GM19324 (cell line): ENCODE measurements around the gene DSCAML1.

Experiments used
- ATAC-seq: cut with Tn5 transposase; IDR thresholded peaks from one replicate; pipeline ENCODE4 v1.9.1; 2021; ENCODE audit warnings: mild to moderate bottlenecking, moderate library complexity; ENCODE audit not compliant: unreplicated experiment, low FRiP score

DSCAML1 gene

DNA sequence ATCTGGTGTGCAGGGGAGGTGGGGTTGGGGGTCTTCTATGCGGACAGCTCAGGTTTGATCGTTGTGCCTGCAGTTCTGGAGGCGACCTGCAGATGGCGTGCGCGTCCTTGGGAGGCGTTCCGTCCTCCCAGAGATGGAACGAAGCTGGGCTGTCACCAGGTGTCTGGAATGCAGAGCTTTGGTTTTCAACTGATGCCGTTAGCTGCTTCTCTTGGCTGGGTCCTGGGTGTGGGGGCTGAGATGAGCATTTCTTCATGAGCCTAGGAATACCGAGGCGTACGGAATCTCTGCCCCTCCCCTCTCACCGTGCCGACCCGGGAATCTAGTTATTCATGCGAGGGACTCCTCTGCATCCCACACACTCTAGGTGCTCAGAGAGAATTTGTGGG lies 370.7 kb downstream of the DSCAML1 start:
- no peak for ATAC-seq

DNA sequence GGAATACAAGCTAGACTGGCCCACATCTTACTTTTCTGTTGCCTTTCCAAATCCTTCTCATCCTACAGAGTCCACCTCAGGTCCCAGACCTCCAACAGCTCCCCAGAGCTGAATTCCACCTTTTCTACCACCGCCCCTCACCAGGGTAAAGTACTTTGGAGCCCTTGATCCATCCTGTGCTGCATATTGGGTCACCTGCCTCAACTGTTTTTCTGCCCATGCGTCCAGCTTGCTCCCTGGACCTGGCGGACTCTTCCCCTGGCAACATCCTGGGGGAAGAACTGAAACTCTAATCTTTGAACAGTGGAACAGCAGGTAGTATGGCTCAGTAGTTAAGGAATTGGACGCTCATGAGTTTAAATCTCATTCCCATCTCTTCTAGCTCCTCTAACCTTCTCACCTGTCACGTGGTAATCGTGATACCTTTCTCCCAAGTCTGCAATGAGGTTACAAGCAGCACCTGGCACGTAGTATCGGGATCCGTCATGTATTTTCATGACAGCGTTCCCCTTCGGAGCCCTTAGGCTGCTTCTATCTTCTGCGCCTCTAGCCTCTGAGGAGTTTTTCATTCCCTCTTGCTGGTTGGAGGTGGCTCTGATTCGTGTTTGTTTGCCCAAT lies 371.2 kb downstream of the DSCAML1 start:
- no peak for ATAC-seq

DNA sequence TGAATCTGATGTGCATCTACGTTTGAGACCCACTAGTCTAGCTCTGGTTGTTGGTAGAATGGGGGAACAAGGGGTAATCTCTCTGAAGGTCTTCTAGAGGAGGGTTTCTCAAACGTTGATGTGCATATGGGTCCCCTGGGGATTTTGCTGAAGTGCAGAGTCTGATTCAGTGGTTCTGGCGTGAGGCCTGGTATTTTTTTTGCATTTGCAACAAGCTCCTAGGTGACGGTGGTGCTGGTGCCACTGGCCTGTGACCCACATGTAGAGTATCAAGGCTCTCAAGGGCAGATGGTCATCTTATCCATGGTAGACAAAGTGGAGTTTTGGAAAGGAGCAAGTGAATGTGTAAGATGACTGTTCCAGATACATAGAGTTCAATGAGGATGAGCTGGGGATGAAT lies 372.2 kb downstream of the DSCAML1 start:
- ATAC-seq: no peak

DNA sequence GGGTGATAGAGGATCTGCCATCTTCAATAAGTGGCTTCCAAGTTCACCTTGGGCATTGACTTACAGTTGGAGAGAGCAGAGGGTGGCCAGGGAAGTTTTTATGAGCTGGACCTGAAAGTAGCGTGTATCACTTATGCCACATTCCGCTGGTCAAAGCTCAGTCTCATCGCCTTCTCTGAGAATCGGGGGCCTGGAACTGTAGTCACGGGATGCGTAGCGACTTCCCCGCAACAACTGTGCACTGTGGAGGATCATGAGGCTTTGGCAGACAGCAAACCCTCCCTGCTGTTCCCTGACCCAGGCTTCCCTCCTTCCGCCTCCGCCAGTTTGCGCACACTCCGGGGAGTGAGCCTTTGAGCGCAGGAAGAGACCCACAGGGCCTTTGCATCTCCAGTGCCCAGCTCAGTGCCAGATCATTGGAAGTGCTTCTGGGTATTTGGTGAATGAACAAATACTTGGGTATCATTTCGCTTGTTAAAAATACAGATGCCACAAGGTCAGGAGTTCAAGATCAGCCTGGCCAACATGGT lies 373.9 kb downstream of the DSCAML1 start:
- no peak for ATAC-seq

- no peak for ATAC-seq
Measured at GRCh38 chr11:117421476-117421875, 375.5 kb downstream of the DSCAML1 start.

GRCh38 chr11:117421041-117421440 lies 376.0 kb downstream of the DSCAML1 start:
- ATAC-seq: no peak

GRCh38 chr11:117420598-117420997 lies 376.4 kb downstream of the DSCAML1 start:
- ATAC-seq: no peak

DNA sequence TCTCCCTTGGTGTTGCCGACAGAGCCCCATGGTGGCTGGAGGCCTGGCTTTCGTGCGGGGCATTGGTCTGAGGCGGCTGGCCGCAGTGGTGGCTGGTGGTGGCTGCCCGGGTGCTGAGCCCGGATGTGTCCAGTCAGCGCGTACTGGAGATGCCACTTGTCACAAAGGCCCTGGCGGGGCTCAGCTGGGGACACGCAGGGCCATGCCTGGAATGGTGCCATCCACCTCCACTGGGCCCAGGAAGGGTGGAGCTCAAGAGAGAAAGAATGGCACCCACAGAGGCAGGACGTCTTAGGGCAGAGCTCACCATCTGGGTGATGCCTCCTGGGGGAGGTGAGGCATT lies 376.9 kb downstream of the DSCAML1 start:
- ATAC-seq: no peak

DNA sequence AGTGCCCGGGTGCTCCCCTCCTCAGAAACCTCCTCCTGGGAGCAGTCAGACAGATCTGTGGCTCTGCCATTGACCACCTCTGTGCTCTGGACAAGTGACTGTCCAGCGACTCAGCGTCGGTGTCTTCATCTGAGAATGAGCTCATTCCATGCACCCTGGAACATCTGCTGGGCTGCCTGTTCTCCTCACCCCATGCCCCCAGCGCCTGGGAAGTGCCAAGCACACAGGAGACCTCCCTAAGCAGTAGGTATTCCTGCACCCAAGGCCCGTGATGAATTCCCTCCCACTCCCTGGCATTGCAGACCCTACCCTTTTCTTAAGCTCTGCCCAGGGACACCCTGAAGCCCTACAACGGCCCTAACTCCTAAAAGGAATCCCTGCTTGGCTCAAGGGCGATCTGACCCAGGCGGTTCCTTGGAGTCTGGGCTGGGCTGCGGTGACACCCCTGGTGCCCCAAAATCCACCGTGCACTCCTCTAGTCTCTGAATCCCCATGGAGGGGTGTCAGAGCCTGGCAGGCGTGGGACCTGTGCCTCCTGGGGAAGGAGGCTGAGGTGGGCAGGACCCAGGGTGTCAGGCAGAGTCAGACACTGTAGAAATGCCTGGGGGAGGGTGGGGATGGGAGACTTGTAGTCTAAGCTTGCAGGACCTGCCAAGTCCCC lies 377.4 kb downstream of the DSCAML1 start:
- ATAC-seq: no peak

GRCh38 chr11:117418737-117419481 lies 378.1 kb downstream of the DSCAML1 start:
- ATAC-seq: no peak

DNA sequence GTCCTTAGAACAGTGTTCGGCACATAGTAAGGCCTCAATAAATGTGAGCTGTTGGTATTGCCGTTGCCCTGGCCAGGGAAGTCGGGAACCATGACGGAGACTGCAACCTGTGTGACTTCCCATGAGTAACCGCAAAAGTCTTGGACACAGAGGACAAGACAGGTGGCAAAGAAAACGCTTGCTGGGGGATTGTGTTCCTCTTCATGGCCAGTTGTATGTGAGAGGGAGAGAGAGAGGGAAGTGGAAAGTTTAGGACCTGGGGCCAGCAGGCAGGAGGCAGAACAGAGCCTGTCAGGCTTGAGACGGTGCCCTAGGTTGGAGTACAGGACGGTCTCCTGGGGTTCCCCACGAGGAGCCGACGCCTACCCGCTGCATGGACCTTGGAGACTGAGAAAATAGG lies 379.2 kb downstream of the DSCAML1 start:
- ATAC-seq: no peak

- ATAC-seq: no peak
Measured at GRCh38 chr11:117417342-117417741, 379.7 kb downstream of the DSCAML1 start.

DNA sequence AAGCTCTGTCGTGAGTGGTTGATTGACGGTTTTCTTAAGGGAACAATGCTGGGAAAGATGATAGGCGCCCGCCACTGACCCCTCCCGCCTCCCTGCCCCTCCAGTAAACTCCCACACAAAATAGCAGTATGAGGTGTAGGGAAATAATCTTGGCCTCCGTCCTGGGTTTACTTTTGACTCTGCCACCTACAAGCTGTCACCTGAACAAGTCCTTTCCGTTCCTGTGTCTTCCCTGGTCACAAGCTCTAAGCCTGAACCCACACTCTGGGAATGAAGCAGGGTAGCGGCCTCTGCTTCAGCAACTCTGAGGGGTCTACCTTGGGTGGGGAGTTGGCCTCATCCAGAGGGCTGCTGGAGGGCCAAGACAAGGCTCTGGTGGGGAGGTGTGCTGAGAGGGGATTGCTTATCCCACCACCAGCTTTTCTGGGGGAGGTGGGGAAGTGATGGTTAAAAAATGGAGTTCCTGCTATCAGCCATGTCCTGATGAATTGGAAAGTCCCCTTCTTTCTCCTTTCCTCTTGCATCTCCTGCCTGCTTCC lies 381.6 kb downstream of the DSCAML1 start:
- ATAC-seq: no peak

- no peak for ATAC-seq
Measured at GRCh38 chr11:117414724-117415123, 382.3 kb downstream of the DSCAML1 start.

- ATAC-seq: no peak
Measured at GRCh38 chr11:117413616-117414015, 383.4 kb downstream of the DSCAML1 start.

DNA sequence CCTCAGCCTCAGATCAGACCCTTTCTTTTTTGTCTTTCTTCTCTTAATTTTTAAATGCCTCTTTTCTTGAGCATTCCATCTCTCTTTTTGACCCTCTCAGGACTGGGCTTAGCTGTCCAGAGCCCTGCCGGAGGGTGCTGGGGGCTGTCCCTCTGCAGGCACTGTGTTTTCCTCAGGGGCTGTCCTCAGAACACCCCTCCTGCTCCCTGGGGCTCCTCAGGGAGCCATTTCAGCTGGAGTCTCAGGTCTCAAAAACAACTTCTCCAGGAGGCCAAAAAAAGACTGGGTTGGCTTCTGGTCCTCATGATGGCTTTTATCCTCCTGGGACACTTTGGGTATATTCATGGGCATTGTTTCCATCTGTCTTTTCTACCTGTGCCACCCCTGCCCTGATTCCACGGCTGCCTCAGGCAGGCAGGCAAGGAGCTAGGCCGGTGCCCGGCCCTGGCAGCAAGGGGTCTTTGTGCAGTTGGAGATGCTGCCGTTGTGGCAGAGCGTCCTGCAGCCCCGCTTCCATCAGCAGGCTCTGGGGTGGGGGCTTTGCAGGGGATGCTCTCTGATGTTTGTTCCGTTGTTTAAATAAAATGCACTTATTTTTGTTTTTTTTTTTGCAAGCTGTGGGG lies 384.3 kb downstream of the DSCAML1 start:
- ATAC-seq: no peak

DNA sequence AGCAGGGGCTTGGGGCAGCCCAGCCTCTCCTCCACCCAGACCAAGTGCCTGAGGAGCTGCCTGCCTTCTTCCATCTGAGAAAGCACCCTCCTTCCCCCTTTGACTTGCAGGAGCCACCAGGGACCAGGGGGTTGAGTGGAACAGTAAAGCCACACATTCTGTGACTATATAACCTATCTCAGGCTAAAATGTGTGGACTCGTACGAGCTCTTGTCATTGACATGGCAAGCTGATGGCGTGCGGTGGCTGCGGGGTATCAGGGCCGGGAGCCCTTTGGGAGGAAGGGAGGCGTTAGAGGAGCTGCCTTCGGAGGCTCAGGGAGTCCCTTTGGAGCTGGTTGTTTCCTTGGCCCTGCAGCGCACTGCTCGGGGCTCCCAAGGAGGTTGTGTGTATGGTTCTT lies 384.8 kb downstream of the DSCAML1 start:
- ATAC-seq: no peak

DNA sequence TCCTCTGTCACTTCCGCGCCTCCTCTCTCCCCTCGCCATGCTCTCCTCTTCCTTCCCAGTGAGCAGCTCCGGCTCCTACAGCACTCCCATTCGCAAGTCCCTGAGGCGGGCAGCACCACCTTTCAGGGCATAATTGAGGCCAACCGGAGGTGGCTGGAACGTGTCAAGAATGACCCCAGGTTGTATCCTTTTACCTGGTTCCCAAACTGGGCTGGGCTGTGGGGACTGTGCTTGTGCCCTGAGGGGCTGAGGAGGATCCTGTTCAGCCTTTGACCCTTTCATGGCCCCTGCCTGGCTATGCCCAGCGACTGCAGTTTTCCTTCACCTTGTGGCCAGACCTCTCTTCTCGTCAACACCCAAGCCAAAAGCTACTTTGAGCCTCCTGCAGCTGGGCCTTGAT lies 385.3 kb downstream of the DSCAML1 start:
- no peak for ATAC-seq

GRCh38 chr11:117410861-117411710 lies 385.9 kb downstream of the DSCAML1 start:
- no peak for ATAC-seq

DNA sequence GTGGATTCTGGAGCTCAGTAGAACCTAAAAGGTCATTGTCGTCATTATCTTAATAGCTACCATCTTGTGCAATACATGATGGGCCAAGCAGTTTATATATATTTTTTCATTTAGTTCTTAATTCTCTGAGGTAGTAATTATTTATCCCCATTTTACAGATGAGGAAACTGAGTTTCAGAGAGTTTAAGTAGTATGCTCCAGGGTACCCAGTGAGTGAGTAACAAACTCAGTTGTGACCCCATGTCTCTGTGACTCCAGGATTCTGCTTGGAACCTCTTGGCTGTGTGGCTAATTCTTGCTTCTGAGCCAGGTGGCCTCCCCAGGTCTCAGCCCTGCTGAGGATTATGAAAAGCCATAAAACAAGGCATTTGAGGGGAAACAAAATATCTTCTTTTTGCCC lies 386.8 kb downstream of the DSCAML1 start:
- ATAC-seq: no peak
